Measurements from ENCODE around the gene KIRREL3. TPM values are rescaled to one million over a fixed set of nuclear protein-coding genes. Genes with fewer than 3 reads are reported as not detected.

Gene KIRREL3
- total and polyA plus RNA-seq, 2 donors (not counting 3 experiments of a cell fraction or from before 2014, with no cell fraction given) = not detected

DNA sequence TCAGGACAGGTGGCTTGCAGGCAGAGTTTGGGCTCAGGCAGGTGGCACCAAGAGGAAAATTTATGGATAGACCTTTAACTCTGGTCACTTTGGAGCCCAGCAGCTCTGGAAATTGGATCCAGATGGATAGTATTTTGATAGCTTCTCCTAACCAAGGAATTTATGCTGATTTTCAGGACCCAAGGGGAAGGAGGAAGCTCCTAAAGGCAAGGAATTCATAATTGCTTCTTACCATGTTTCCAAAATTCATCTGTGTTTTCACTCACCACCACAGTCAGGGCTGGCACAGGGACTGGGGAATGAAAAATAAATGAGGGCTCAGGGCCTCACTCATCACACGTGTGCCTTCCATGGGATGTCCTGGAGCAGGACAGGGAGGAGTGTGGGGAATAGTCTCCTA is 327.3 kb downstream of the KIRREL3 start:
- Histone ChIP-seq H2AFZ (ENCODE audit: low read depth, low read length) (no peak overlapping the region), H3K9ac (replicated peaks; ENCODE audit: extremely low read depth, insufficient read depth, low read length) (no peak overlapping the region), H3K36me3 (ENCODE audit: control insufficient read depth in 2 of 2, extremely low read depth in 1 of 2, insufficient read depth in 2 of 2, low read length in 2 of 2) (no peaks in the 10 kb centered on the region), H3K4me1 (ENCODE audit: control insufficient read depth, extremely low read depth, insufficient read depth, low read length) (no peaks in the 10 kb centered on the region), H4K20me1 (replicated peaks; ENCODE audit: control insufficient read depth, extremely low read depth, insufficient read depth, low read length) (no peaks in the 10 kb centered on the region), H3K79me2 (ENCODE audit: control insufficient read depth, insufficient read depth, low read length) (no peaks in the 10 kb centered on the region), H3K4me3 (replicated peaks in 1 of 3; ENCODE audit: insufficient read depth in 1 of 3, low read depth in 1 of 3, low read length in 3 of 3) (no peak overlapping the region), H3K9me1 (replicated peaks; ENCODE audit: control insufficient read depth, extremely low read depth, insufficient read depth, low read length) (no peaks in the 10 kb centered on the region), H3K27me3 (ENCODE audit: control insufficient read depth in 2 of 2, insufficient read depth in 2 of 2, low read length in 2 of 2) (no peaks in the 10 kb centered on the region), H3K27ac (ENCODE audit: insufficient read depth, low read depth, low read length) (no peak overlapping the region), H3K4me2 (ENCODE audit: insufficient read depth, low read length) (no peak overlapping the region), H3K9me3 (replicated peaks; ENCODE audit: control insufficient read depth, insufficient read depth, low read length) (no peaks in the 10 kb centered on the region)
- ChIA-PET CTCF (no interaction called here), POLR2A (no interaction called here)
- dilution Hi-C loops (cut with MboI; ENCODE audit: extremely low pct_ligation_motif_present, low sequenced_read_pairs) = no loop called here
- TF ChIP-seq POLR2AphosphoS5 (IDR thresholded peaks at IDR 0.05; ENCODE audit: insufficient read depth, low read depth, low read length) (no peak), EZH2 (IDR thresholded peaks at IDR 0.05; ENCODE audit: borderline replicate concordance, low read depth, low read length, severe bottlenecking) (no peak), POLR2A (IDR thresholded peaks at IDR 0.05; ENCODE audit: low read depth, low read length) (no peak), FOS (IDR thresholded peaks at IDR 0.05; ENCODE audit: borderline replicate concordance, insufficient read depth, low read length) (no peak), GATA2 (IDR thresholded peaks at IDR 0.05; ENCODE audit: insufficient read depth, insufficient read length, low read depth, low read length) (no peak), MYC (IDR thresholded peaks at IDR 0.05; ENCODE audit: low read depth, low read length) (no peak)
- DNase-seq (ENCODE audit: low read depth, low spot score) (no peak), FAIRE-seq (no peak)
- BruUV-seq (replicated peaks) = no TSS peak
- intact Hi-C loops (cut with micrococcal nuclease) = no loop called here

DNA sequence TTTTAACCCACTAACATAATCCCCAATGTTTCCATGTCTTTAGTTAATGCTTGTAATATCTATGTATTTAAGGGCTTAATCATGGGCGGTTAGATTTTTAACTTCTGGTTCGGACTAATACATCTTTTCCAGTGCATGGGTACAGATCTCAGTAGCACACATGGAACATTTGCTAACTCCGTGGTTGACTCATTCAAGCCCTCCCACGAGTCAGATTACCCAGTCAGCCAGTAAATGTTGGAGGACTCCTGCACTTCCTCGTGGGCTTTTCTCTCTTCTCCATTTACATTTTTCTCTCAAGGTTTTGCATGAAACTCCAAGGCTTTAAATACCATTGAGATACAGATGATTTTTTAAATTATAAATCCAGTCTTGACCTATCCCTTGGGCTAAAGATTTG is 331.2 kb downstream of the KIRREL3 start:
- CTCF ChIA-PET = no interaction called here

More for the DNA sequence above, 331.2 kb downstream of the KIRREL3 start:
- Histone ChIP-seq H4K20me1 (replicated peaks; ENCODE audit: control insufficient read depth, extremely low read depth, insufficient read depth, low read length) (no peaks in the 10 kb centered on the region), H3K79me2 (ENCODE audit: control insufficient read depth, insufficient read depth, low read length) (no peaks in the 10 kb centered on the region), H3K27me3 (ENCODE audit: control insufficient read depth in 2 of 2, insufficient read depth in 2 of 2, low read length in 2 of 2) (no peaks in the 10 kb centered on the region), H3K4me2 (ENCODE audit: insufficient read depth, low read length) (no peak overlapping the region), H2AFZ (ENCODE audit: low read depth, low read length) (no peak overlapping the region), H3K4me3 (replicated peaks in 1 of 3; ENCODE audit: insufficient read depth in 1 of 3, low read depth in 1 of 3, low read length in 3 of 3) (no peak overlapping the region), H3K27ac (ENCODE audit: insufficient read depth, low read depth, low read length) (no peak overlapping the region), H3K9me1 (replicated peaks; ENCODE audit: control insufficient read depth, extremely low read depth, insufficient read depth, low read length) (no peaks in the 10 kb centered on the region), H3K9ac (replicated peaks; ENCODE audit: extremely low read depth, insufficient read depth, low read length) (no peak overlapping the region), H3K4me1 (ENCODE audit: control insufficient read depth, extremely low read depth, insufficient read depth, low read length) (no peaks in the 10 kb centered on the region), H3K9me3 (replicated peaks; ENCODE audit: control insufficient read depth, insufficient read depth, low read length) (no peaks in the 10 kb centered on the region), H3K36me3 (ENCODE audit: control insufficient read depth in 2 of 2, extremely low read depth in 1 of 2, insufficient read depth in 2 of 2, low read length in 2 of 2) (no peaks in the 10 kb centered on the region)
- no peak for TF ChIP-seq FOS (IDR thresholded peaks at IDR 0.05; ENCODE audit: borderline replicate concordance, insufficient read depth, low read length)
- TF ChIP-seq, protein P1, sequence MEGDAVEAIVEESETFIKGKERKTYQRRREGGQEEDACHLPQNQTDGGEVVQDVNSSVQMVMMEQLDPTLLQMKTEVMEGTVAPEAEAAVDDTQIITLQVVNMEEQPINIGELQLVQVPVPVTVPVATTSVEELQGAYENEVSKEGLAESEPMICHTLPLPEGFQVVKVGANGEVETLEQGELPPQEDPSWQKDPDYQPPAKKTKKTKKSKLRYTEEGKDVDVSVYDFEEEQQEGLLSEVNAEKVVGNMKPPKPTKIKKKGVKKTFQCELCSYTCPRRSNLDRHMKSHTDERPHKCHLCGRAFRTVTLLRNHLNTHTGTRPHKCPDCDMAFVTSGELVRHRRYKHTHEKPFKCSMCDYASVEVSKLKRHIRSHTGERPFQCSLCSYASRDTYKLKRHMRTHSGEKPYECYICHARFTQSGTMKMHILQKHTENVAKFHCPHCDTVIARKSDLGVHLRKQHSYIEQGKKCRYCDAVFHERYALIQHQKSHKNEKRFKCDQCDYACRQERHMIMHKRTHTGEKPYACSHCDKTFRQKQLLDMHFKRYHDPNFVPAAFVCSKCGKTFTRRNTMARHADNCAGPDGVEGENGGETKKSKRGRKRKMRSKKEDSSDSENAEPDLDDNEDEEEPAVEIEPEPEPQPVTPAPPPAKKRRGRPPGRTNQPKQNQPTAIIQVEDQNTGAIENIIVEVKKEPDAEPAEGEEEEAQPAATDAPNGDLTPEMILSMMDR (IDR thresholded peaks at IDR 0.05; ENCODE audit: extremely low read depth in 1 of 2, insufficient read depth in 1 of 2, low read depth in 1 of 2, low read length in 2 of 2) = no peak
- TF ChIP-seq POLR2AphosphoS5 (IDR thresholded peaks at IDR 0.05; ENCODE audit: insufficient read depth, low read depth, low read length) = no peak
- no peak for TF ChIP-seq MYC (IDR thresholded peaks at IDR 0.05; ENCODE audit: low read depth, low read length)
- no peak for TF ChIP-seq JUN (IDR thresholded peaks at IDR 0.05; ENCODE audit: borderline replicate concordance, insufficient read depth, insufficient read length, low read depth)
- no peak for TF ChIP-seq EZH2 (IDR thresholded peaks at IDR 0.05; ENCODE audit: borderline replicate concordance, low read depth, low read length, severe bottlenecking)
- TF ChIP-seq, protein P2, sequence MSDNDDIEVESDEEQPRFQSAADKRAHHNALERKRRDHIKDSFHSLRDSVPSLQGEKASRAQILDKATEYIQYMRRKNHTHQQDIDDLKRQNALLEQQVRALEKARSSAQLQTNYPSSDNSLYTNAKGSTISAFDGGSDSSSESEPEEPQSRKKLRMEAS (IDR thresholded peaks at IDR 0.05; ENCODE audit: insufficient read depth, insufficient read length) = no peak
- no peak for TF ChIP-seq POLR2A (IDR thresholded peaks at IDR 0.05; ENCODE audit: low read depth, low read length)
- no peak for TF ChIP-seq GATA2 (IDR thresholded peaks at IDR 0.05; ENCODE audit: insufficient read depth, insufficient read length, low read depth, low read length)
- dilution Hi-C loops (cut with MboI; ENCODE audit: extremely low pct_ligation_motif_present, low sequenced_read_pairs) (no loop called here), intact Hi-C loops (cut with micrococcal nuclease) (no loop called here)
- DNase-seq (ENCODE audit: low read depth, low spot score) = no peak
- POLR2A ChIA-PET = no interaction called here
- no peak for FAIRE-seq
- no TSS peak for BruUV-seq (replicated peaks)

All from endothelial cell of umbilical vein (primary cell).